ENCODE data around the gene C1QB.

GRCh38 chr1:22641247-22641646 is 11.8 kb upstream of the C1QB start:
- TF ChIP-seq USF2 (IDR thresholded peaks at IDR 0.05; ENCODE audit: low read length): no peak
- TF ChIP-seq MAX (IDR thresholded peaks at IDR 0.05): no peak
- TF ChIP-seq CTCF (IDR thresholded peaks at IDR 0.05; ENCODE audit: control extremely low read depth in 1 of 3, insufficient read depth in 1 of 3, low read depth in 1 of 3, low read length in 3 of 3): no peak
- TF ChIP-seq ZNF274 (IDR thresholded peaks at IDR 0.05; ENCODE audit: borderline replicate concordance, extremely low read depth, low read length): no peak
- TF ChIP-seq BCL11A (IDR thresholded peaks at IDR 0.05; ENCODE audit: low read depth in 2 of 2, low read length in 2 of 2): no peak
- no peak for TF ChIP-seq FOSL1 (IDR thresholded peaks at IDR 0.05; ENCODE audit: insufficient read depth, low read depth, low read length)
- no peak for TF ChIP-seq RAD21 (IDR thresholded peaks at IDR 0.05 in 1 of 2, conservative IDR thresholded peaks at IDR 0.05 in 1 of 2; ENCODE audit: low read depth in 2 of 2, low read length in 2 of 2)
- no peak for TF ChIP-seq CEBPB (IDR thresholded peaks at IDR 0.05; ENCODE audit: low read depth, low read length)
- no peak for TF ChIP-seq TAF1 (IDR thresholded peaks at IDR 0.05; ENCODE audit: low read depth, low read length)
